Measurements from ENCODE around the gene LINC00632.

Gene LINC00632

GRCh38 chrX:140712413-140713173 lies 3.0 kb downstream of the LINC00632 start:
- no peak overlapping the region for H3K27ac ChIP-seq (ENCODE audit: insufficient read depth, low read length, poor library complexity, severe bottlenecking)
- H3K9me3 ChIP-seq (ENCODE audit: control insufficient read depth, low read length) = no peaks in the 10 kb centered on the region
- H3K27me3 ChIP-seq (replicated peaks; ENCODE audit: control insufficient read depth, insufficient read depth, low read length, poor library complexity, severe bottlenecking) = no peaks in the 10 kb centered on the region
- no peaks in the 10 kb centered on the region for H3K36me3 ChIP-seq (ENCODE audit: control insufficient read depth, insufficient read depth, low read length)
- H3K4me1 ChIP-seq (ENCODE audit: control insufficient read depth, insufficient read depth, low read length, poor library complexity, severe bottlenecking) = no peaks in the 10 kb centered on the region
- DNase-seq = peak; percentile 3 to 23 (median 20)
- no peak overlapping the region for H3K4me3 ChIP-seq (ENCODE audit: insufficient read depth, low read depth, low read length, poor library complexity, severe bottlenecking)

DNA sequence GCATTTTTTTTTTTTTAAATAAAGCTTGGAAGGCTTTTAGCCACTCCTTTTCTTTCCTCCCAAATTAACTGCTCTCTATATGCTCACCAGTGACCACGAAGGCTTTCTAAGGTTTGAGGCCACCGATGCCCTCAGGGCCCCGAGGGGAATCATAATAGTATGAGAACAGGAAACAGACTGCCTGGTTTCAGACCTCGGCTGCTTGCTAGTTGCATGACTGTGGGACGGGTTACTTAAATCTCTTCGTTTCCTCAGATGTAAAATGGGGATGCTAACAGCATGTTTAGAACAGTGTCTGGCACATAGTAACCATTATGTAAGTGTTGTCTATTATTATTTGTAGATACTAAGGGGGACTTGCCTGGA lies 3.6 kb downstream of the LINC00632 start:
- Histone ChIP-seq H3K36me3 (ENCODE audit: control insufficient read depth, insufficient read depth, low read length) (no peaks in the 10 kb centered on the region), H3K4me1 (ENCODE audit: control insufficient read depth, insufficient read depth, low read length, poor library complexity, severe bottlenecking) (no peaks in the 10 kb centered on the region), H3K27me3 (replicated peaks; ENCODE audit: control insufficient read depth, insufficient read depth, low read length, poor library complexity, severe bottlenecking) (no peaks in the 10 kb centered on the region), H3K4me3 (ENCODE audit: insufficient read depth, low read depth, low read length, poor library complexity, severe bottlenecking) (no peak overlapping the region), H3K27ac (ENCODE audit: insufficient read depth, low read length, poor library complexity, severe bottlenecking) (no peak overlapping the region), H3K9me3 (ENCODE audit: control insufficient read depth, low read length) (no peaks in the 10 kb centered on the region)
- no peak for DNase-seq

GRCh38 chrX:140715787-140716186 lies 6.2 kb downstream of the LINC00632 start:
- no peaks in the 10 kb centered on the region for H3K4me1 ChIP-seq (ENCODE audit: control insufficient read depth, insufficient read depth, low read length, poor library complexity, severe bottlenecking)
- no peak for DNase-seq

GRCh38 chrX:140723121-140723715 lies 13.7 kb downstream of the LINC00632 start:
- no peaks in the 10 kb centered on the region for H3K36me3 ChIP-seq (ENCODE audit: control insufficient read depth, insufficient read depth, low read length)
- H3K4me1 ChIP-seq (ENCODE audit: control insufficient read depth, insufficient read depth, low read length, poor library complexity, severe bottlenecking) = no peaks in the 10 kb centered on the region
- no peaks in the 10 kb centered on the region for H3K27me3 ChIP-seq (replicated peaks; ENCODE audit: control insufficient read depth, insufficient read depth, low read length, poor library complexity, severe bottlenecking)
- H3K9me3 ChIP-seq (ENCODE audit: control insufficient read depth, low read length) = no peaks in the 10 kb centered on the region
- DNase-seq = no peak
- H3K4me3 ChIP-seq (ENCODE audit: insufficient read depth, low read depth, low read length, poor library complexity, severe bottlenecking) = no peak overlapping the region
- no peak overlapping the region for H3K27ac ChIP-seq (ENCODE audit: insufficient read depth, low read length, poor library complexity, severe bottlenecking)

More at GRCh38 chrX:140715787-140716186, 6.2 kb downstream of the LINC00632 start:
- Histone ChIP-seq H3K27me3 (replicated peaks; ENCODE audit: control insufficient read depth, insufficient read depth, low read length, poor library complexity, severe bottlenecking) (no peaks in the 10 kb centered on the region), H3K36me3 (ENCODE audit: control insufficient read depth, insufficient read depth, low read length) (no peaks in the 10 kb centered on the region), H3K27ac (ENCODE audit: insufficient read depth, low read length, poor library complexity, severe bottlenecking) (no peak overlapping the region), H3K9me3 (ENCODE audit: control insufficient read depth, low read length) (no peaks in the 10 kb centered on the region), H3K4me3 (ENCODE audit: insufficient read depth, low read depth, low read length, poor library complexity, severe bottlenecking) (no peak overlapping the region)

- DNase-seq = no peak
- H3K9me3 ChIP-seq (ENCODE audit: control insufficient read depth, low read length) = no peaks in the 10 kb centered on the region
- no peaks in the 10 kb centered on the region for H3K36me3 ChIP-seq (ENCODE audit: control insufficient read depth, insufficient read depth, low read length)
- H3K27me3 ChIP-seq (replicated peaks; ENCODE audit: control insufficient read depth, insufficient read depth, low read length, poor library complexity, severe bottlenecking) = no peaks in the 10 kb centered on the region
- H3K27ac ChIP-seq (ENCODE audit: insufficient read depth, low read length, poor library complexity, severe bottlenecking) = no peak overlapping the region
- H3K4me1 ChIP-seq (ENCODE audit: control insufficient read depth, insufficient read depth, low read length, poor library complexity, severe bottlenecking) = no peaks in the 10 kb centered on the region
- no peak overlapping the region for H3K4me3 ChIP-seq (ENCODE audit: insufficient read depth, low read depth, low read length, poor library complexity, severe bottlenecking)
Observed at GRCh38 chrX:140724309-140724708, 14.8 kb downstream of the LINC00632 start.

- no peak overlapping the region for H3K27ac ChIP-seq (ENCODE audit: insufficient read depth, low read length, poor library complexity, severe bottlenecking)
- H3K4me1 ChIP-seq (ENCODE audit: control insufficient read depth, insufficient read depth, low read length, poor library complexity, severe bottlenecking) = no peaks in the 10 kb centered on the region
- H3K27me3 ChIP-seq (replicated peaks; ENCODE audit: control insufficient read depth, insufficient read depth, low read length, poor library complexity, severe bottlenecking) = no peaks in the 10 kb centered on the region
- DNase-seq = no peak
- H3K36me3 ChIP-seq (ENCODE audit: control insufficient read depth, insufficient read depth, low read length) = no peaks in the 10 kb centered on the region
- H3K9me3 ChIP-seq (ENCODE audit: control insufficient read depth, low read length) = no peaks in the 10 kb centered on the region
- H3K4me3 ChIP-seq (ENCODE audit: insufficient read depth, low read depth, low read length, poor library complexity, severe bottlenecking) = no peak overlapping the region
Observed at GRCh38 chrX:140724736-140725135, 15.2 kb downstream of the LINC00632 start.

- no peaks in the 10 kb centered on the region for H3K9me3 ChIP-seq (ENCODE audit: control insufficient read depth, low read length)
- no peaks in the 10 kb centered on the region for H3K27me3 ChIP-seq (replicated peaks; ENCODE audit: control insufficient read depth, insufficient read depth, low read length, poor library complexity, severe bottlenecking)
- no peak overlapping the region for H3K4me3 ChIP-seq (ENCODE audit: insufficient read depth, low read depth, low read length, poor library complexity, severe bottlenecking)
- no peaks in the 10 kb centered on the region for H3K36me3 ChIP-seq (ENCODE audit: control insufficient read depth, insufficient read depth, low read length)
- no peak overlapping the region for H3K27ac ChIP-seq (ENCODE audit: insufficient read depth, low read length, poor library complexity, severe bottlenecking)
- H3K4me1 ChIP-seq (ENCODE audit: control insufficient read depth, insufficient read depth, low read length, poor library complexity, severe bottlenecking) = no peaks in the 10 kb centered on the region
- no peak for DNase-seq
Observed at GRCh38 chrX:140725500-140725899, 15.9 kb downstream of the LINC00632 start.

DNA sequence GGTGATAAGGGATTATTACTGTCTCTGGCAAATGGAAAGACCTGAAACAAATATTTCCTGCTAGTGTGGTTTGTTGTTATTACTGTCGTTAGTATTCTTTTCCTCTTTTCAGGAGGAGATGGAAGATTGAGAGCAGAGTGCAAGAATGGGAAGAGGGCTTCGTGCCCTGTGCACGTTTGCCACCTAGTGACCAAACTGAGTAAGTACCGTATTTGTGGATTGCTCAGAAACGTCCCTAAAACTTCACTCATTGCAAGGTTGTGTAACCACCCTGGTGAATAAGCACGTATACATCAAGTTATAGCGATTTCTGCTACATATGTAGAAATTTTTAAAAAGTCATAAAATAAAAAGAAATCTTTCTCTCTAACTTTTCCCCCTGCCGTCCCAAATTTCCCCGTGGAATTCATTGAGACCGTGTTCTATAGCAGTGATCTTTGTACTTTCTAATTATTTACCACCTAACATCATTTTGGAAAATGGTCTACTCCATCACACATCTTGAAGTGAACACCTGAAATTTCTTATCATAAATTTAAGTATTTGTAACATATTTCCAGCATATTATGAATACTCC lies 24.3 kb downstream of the LINC00632 start:
- Histone ChIP-seq H3K4me1 (ENCODE audit: control insufficient read depth, insufficient read depth, low read length, poor library complexity, severe bottlenecking) (no peaks in the 10 kb centered on the region), H3K4me3 (ENCODE audit: insufficient read depth, low read depth, low read length, poor library complexity, severe bottlenecking) (no peak overlapping the region), H3K27me3 (replicated peaks; ENCODE audit: control insufficient read depth, insufficient read depth, low read length, poor library complexity, severe bottlenecking) (no peaks in the 10 kb centered on the region), H3K9me3 (ENCODE audit: control insufficient read depth, low read length) (no peaks in the 10 kb centered on the region), H3K27ac (ENCODE audit: insufficient read depth, low read length, poor library complexity, severe bottlenecking) (no peak overlapping the region), H3K36me3 (ENCODE audit: control insufficient read depth, insufficient read depth, low read length) (no peaks in the 10 kb centered on the region)
- no peak for DNase-seq

DNA sequence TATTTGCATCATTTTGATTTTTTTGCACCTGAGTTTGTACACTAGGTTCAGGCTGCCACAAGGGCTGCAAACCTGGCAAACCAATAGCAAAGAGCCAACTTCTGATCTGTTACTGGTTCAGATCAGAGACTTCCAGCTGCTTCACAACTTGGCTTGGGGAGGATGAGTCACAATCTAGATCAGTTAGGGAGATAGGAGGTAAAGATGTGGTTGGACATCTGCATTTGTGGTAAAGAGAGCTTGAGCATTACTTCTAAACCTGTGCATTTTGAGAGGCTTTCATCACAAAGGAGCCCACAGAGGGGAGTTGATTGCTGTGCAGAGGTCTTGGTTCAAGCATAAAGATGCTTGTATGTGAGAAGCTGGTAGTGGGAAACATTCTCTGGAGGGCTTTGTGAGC lies 34.5 kb downstream of the LINC00632 start:
- Histone ChIP-seq H3K4me1 (ENCODE audit: control insufficient read depth, insufficient read depth, low read length, poor library complexity, severe bottlenecking) (no peaks in the 10 kb centered on the region), H3K4me3 (ENCODE audit: insufficient read depth, low read depth, low read length, poor library complexity, severe bottlenecking) (no peak overlapping the region), H3K9me3 (ENCODE audit: control insufficient read depth, low read length) (no peaks in the 10 kb centered on the region), H3K27ac (ENCODE audit: insufficient read depth, low read length, poor library complexity, severe bottlenecking) (no peak overlapping the region), H3K36me3 (ENCODE audit: control insufficient read depth, insufficient read depth, low read length) (no peaks in the 10 kb centered on the region), H3K27me3 (replicated peaks; ENCODE audit: control insufficient read depth, insufficient read depth, low read length, poor library complexity, severe bottlenecking) (no peaks in the 10 kb centered on the region)
- DNase-seq = no peak

- no peak for DNase-seq
Observed at GRCh38 chrX:140756941-140757340, 47.4 kb downstream of the LINC00632 start.

More at GRCh38 chrX:140756941-140757340, 47.4 kb downstream of the LINC00632 start:
- H3K27ac ChIP-seq (ENCODE audit: insufficient read depth, low read length, poor library complexity, severe bottlenecking) = no peak overlapping the region
- H3K27me3 ChIP-seq (replicated peaks; ENCODE audit: control insufficient read depth, insufficient read depth, low read length, poor library complexity, severe bottlenecking) = no peaks in the 10 kb centered on the region
- H3K9me3 ChIP-seq (ENCODE audit: control insufficient read depth, low read length) = no peaks in the 10 kb centered on the region
- no peak overlapping the region for H3K4me3 ChIP-seq (ENCODE audit: insufficient read depth, low read depth, low read length, poor library complexity, severe bottlenecking)
- no peaks in the 10 kb centered on the region for H3K4me1 ChIP-seq (ENCODE audit: control insufficient read depth, insufficient read depth, low read length, poor library complexity, severe bottlenecking)
- no peaks in the 10 kb centered on the region for H3K36me3 ChIP-seq (ENCODE audit: control insufficient read depth, insufficient read depth, low read length)

Measured in effector memory CD4-positive, alpha-beta T cell (primary cell).